SK-N-SH (cell line): Measurements from ENCODE around the gene NECAB2.

ENCODE experiments used
- CTCF ChIP-seq: fragments of 200-600 bp; sonication (generic); IDR thresholded peaks from 2 replicates; pipeline ENCODE4 v1.6.1; 2017; ENCODE audit warnings: antibody characterized with exemption, mild to moderate bottlenecking, moderate library complexity
- ELF1 ChIP-seq: IDR thresholded peaks from 2 replicates; pipeline ENCODE4 v1.4.0; 2012
- JUND ChIP-seq: IDR thresholded peaks from 2 replicates; pipeline ENCODE4 v1.4.0; 2012
- NRF1 ChIP-seq: IDR thresholded peaks from 2 replicates; pipeline ENCODE4 v1.6.1; 2012; ENCODE audit warnings: low read depth, mild to moderate bottlenecking, low read length
- POLR2AphosphoS5 ChIP-seq: IDR thresholded peaks from 2 replicates; pipeline ENCODE4 v1.6.1; 2012; ENCODE audit warnings: low read depth, low read length
- RAD21 ChIP-seq: IDR thresholded peaks from 2 replicates; pipeline ENCODE4 v1.6.1; 2012; ENCODE audit warnings: mild to moderate bottlenecking, low read length
- RCOR1 ChIP-seq: fragments of 150-350 bp; IDR thresholded peaks from 2 replicates; pipeline ENCODE4 v1.6.1; 2017; ENCODE audit warnings: antibody characterized with exemption, low read length
- TEAD4 ChIP-seq: IDR thresholded peaks from 2 replicates; pipeline ENCODE4 v1.4.0; 2012; ENCODE audit warnings: mild to moderate bottlenecking, borderline replicate concordance; ENCODE audit not compliant: insufficient read depth
- USF2 ChIP-seq: fragments of 150-350 bp; IDR thresholded peaks from 2 replicates; pipeline ENCODE4 v1.6.1; 2017; ENCODE audit warnings: antibody characterized with exemption, low read length, low read depth, borderline replicate concordance
- TF ChIP-seq, protein P1 (sequence below): IDR thresholded peaks from 2 replicates; pipeline ENCODE4 v1.4.0; 2012; ENCODE audit warnings: low read depth, borderline replicate concordance

DNA sequence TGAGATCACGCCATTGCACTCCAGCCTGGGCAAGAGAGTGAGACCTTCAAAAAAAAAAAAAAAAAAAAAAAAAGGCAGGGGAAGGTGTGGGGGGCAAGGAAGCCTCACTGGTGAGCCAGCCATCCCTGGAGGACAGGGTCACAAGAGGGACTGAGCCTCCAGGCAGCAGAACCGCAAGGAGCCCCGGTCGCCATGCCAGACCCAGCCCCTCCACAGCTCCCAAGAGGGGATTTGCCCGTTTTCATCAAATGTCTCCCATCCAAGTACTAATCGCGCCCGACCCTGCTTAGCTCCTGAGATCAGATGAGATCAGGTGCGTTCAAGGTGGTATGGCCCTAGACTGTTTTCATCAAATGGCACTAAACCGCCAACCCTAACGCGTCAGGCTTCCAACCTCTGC is 71.7 kb downstream of the NECAB2 start:
- TF ChIP-seq CTCF (no peak), ELF1 (no peak), RCOR1 (no peak), NRF1 (no peak), JUND (no peak), USF2 (no peak), POLR2AphosphoS5 (no peak), TEAD4 (no peak), RAD21 (no peak)
- TF ChIP-seq, protein P1, sequence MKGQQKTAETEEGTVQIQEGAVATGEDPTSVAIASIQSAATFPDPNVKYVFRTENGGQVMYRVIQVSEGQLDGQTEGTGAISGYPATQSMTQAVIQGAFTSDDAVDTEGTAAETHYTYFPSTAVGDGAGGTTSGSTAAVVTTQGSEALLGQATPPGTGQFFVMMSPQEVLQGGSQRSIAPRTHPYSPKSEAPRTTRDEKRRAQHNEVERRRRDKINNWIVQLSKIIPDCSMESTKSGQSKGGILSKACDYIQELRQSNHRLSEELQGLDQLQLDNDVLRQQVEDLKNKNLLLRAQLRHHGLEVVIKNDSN: no peak
